ENCODE results near the gene LCTL.

The LCTL gene

DNA sequence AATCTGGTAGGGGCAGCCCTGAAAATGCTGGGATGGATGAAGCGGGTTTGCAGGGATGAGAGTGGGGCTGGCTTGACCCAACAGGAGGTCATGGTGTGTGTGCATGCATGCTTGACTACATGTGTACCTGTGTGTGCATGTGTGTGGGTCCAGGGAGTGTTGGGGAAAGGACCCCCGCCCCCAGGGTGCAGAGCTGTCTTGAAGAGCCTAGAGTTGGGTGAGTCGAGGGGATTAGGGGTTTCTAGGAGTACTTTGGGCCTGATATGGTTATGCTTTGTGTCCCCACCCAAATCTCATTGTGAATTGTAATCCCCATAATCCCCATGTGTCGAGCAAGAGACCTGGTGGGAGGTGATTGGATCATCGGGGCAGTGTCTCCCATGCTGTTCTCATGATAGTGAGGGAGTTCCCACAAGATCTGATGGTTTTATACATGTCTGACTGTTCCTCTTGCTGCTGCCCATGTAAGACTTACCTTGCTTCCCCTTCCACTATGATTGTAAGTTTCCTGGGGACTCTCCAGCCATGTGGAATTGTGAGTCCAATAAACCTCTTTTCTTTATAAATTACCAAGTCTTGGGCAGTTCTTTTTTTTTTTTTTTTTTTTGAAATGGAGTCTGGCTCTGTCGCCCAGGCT, 5.2 kb upstream of the LCTL start:
- Histone ChIP-seq H3K9me3 (ENCODE audit: low read length) (no peaks in the 10 kb centered on the region), H2AFZ (ENCODE audit: low read length) (no peak overlapping the region), H3K27me3 (ENCODE audit: insufficient read depth, low read length) (no peaks in the 10 kb centered on the region), H3K36me3 (ENCODE audit: insufficient read depth, low read length) (no peaks in the 10 kb centered on the region), H3K9ac (ENCODE audit: low read length) (no peak overlapping the region), H3K4me3 (ENCODE audit: low read depth, low read length, poor library complexity, severe bottlenecking) (no peak overlapping the region), H4K20me1 (ENCODE audit: insufficient read depth, low read length) (no peaks in the 10 kb centered on the region), H3F3A (ENCODE audit: insufficient read depth, low read length) (no peaks in the 10 kb centered on the region), H3K4me1 (ENCODE audit: insufficient read depth, low read length, severe bottlenecking) (peaks cover 3% of the 10 kb centered on the region), H3K9me2 (ENCODE audit: low read depth, low read length) (no peaks in the 10 kb centered on the region), H3K79me2 (ENCODE audit: insufficient read depth, low read length) (no peaks in the 10 kb centered on the region), H3K27ac (ENCODE audit: low read depth, low read length, poor library complexity, severe bottlenecking) (no peak overlapping the region), H3K4me2 (ENCODE audit: low read length) (no peak overlapping the region)
- no peak for TF ChIP-seq EZH2 (IDR thresholded peaks at IDR 0.05; ENCODE audit: borderline replicate concordance, low read length)
- TF ChIP-seq, protein P1, sequence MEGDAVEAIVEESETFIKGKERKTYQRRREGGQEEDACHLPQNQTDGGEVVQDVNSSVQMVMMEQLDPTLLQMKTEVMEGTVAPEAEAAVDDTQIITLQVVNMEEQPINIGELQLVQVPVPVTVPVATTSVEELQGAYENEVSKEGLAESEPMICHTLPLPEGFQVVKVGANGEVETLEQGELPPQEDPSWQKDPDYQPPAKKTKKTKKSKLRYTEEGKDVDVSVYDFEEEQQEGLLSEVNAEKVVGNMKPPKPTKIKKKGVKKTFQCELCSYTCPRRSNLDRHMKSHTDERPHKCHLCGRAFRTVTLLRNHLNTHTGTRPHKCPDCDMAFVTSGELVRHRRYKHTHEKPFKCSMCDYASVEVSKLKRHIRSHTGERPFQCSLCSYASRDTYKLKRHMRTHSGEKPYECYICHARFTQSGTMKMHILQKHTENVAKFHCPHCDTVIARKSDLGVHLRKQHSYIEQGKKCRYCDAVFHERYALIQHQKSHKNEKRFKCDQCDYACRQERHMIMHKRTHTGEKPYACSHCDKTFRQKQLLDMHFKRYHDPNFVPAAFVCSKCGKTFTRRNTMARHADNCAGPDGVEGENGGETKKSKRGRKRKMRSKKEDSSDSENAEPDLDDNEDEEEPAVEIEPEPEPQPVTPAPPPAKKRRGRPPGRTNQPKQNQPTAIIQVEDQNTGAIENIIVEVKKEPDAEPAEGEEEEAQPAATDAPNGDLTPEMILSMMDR (IDR thresholded peaks at IDR 0.05; ENCODE audit: low read length), result no peak

DNA sequence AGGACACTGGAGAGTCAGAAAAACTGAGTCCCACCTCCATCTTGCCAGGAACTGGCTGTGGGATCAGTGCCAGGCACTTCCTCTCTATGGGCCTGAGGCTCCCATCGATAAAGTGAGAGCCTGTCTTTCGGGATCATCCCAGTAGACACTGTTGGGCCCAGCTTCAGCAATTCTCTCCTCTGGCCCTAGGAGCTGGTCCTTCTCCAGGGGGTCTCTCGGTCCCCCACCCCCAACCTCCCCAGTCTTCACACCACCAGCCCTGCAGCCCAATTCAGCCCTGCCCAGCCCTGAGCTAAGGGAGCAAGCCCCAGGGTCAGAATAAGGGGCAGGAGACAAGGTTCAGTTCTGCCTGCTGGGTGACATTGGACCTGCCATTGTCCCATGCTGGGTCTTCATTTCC, 4.5 kb upstream of the LCTL start:
- Histone ChIP-seq H3K36me3 (ENCODE audit: insufficient read depth, low read length) (no peaks in the 10 kb centered on the region), H3K4me2 (ENCODE audit: low read length) (no peak overlapping the region)
- TF ChIP-seq, protein P1 (IDR thresholded peaks at IDR 0.05; ENCODE audit: low read length), result no peak
- no peak for TF ChIP-seq EZH2 (IDR thresholded peaks at IDR 0.05; ENCODE audit: borderline replicate concordance, low read length)

GRCh38 chr15:66569461-66570137, 3.8 kb upstream of the LCTL start:
- H3K4me3 ChIP-seq (ENCODE audit: low read depth, low read length, poor library complexity, severe bottlenecking), result no peak overlapping the region
- no peaks in the 10 kb centered on the region for H3K79me2 ChIP-seq (ENCODE audit: insufficient read depth, low read length)
- no peak overlapping the region for H3K27ac ChIP-seq (ENCODE audit: low read depth, low read length, poor library complexity, severe bottlenecking)
- H3K9me2 ChIP-seq (ENCODE audit: low read depth, low read length), result no peaks in the 10 kb centered on the region
- no peaks in the 10 kb centered on the region for H3K27me3 ChIP-seq (ENCODE audit: insufficient read depth, low read length)
- no peak overlapping the region for H2AFZ ChIP-seq (ENCODE audit: low read length)
- no peak overlapping the region for H3K4me2 ChIP-seq (ENCODE audit: low read length)
- no peaks in the 10 kb centered on the region for H3F3A ChIP-seq (ENCODE audit: insufficient read depth, low read length)
- H3K4me1 ChIP-seq (ENCODE audit: insufficient read depth, low read length, severe bottlenecking), result peaks cover 3% of the 10 kb centered on the region
- TF ChIP-seq, protein P1 (IDR thresholded peaks at IDR 0.05; ENCODE audit: low read length), result no peak
- no peak for TF ChIP-seq EZH2 (IDR thresholded peaks at IDR 0.05; ENCODE audit: borderline replicate concordance, low read length)
- no peaks in the 10 kb centered on the region for H3K36me3 ChIP-seq (ENCODE audit: insufficient read depth, low read length)
- no peaks in the 10 kb centered on the region for H3K9me3 ChIP-seq (ENCODE audit: low read length)
- no peak overlapping the region for H3K9ac ChIP-seq (ENCODE audit: low read length)
- no peaks in the 10 kb centered on the region for H4K20me1 ChIP-seq (ENCODE audit: insufficient read depth, low read length)

More for the DNA sequence above, 4.5 kb upstream of the LCTL start:
- Histone ChIP-seq H3K9me2 (ENCODE audit: low read depth, low read length) (no peaks in the 10 kb centered on the region), H3K27me3 (ENCODE audit: insufficient read depth, low read length) (no peaks in the 10 kb centered on the region), H4K20me1 (ENCODE audit: insufficient read depth, low read length) (no peaks in the 10 kb centered on the region), H3K79me2 (ENCODE audit: insufficient read depth, low read length) (no peaks in the 10 kb centered on the region), H3K4me1 (ENCODE audit: insufficient read depth, low read length, severe bottlenecking) (peaks cover 3% of the 10 kb centered on the region), H2AFZ (ENCODE audit: low read length) (no peak overlapping the region), H3K4me3 (ENCODE audit: low read depth, low read length, poor library complexity, severe bottlenecking) (no peak overlapping the region), H3F3A (ENCODE audit: insufficient read depth, low read length) (no peaks in the 10 kb centered on the region), H3K9me3 (ENCODE audit: low read length) (no peaks in the 10 kb centered on the region), H3K27ac (ENCODE audit: low read depth, low read length, poor library complexity, severe bottlenecking) (no peak overlapping the region), H3K9ac (ENCODE audit: low read length) (no peak overlapping the region)

Data from OCI-LY1 (cell line).